SIG-M5 (cell line): ENCODE measurements around the gene MAN2A2.

Source experiments
- DNase-seq: peaks from one replicate; lab custom pipeline; 2025; lab: John Stamatoyannopoulos, UW

MAN2A2 gene

DNA sequence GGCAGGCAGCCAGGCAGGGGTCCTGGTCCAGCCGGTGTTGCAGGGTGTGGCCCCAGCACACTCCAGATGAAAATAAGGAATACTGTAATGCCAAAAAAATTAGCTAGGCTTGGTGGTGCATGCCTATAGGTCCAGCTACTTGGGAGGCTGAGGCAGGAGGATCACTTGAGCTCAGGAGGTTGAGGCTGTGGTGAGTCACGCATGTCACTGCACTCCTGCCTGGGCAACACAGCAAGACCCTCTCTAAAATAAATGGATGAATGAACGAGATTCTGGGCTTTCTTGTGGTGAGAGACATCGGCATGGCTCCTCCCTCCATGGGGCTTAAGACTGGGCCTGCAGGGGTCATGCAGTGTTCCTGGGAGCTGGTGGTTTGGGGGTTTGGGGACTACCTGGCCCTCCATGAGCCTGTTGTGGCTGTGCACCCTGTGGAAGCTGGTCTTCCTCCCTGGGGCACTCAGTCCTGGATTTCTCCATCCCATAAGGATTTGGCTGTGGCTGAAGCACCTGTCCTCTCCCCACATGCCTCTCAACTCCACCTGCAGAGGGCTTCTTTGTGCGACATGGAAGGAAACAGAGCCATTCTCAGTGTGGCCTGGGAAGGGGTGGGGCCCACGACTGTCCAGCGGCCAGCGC lies 44.0 kb downstream of the MAN2A2 start:
- no peak for DNase-seq

DNA sequence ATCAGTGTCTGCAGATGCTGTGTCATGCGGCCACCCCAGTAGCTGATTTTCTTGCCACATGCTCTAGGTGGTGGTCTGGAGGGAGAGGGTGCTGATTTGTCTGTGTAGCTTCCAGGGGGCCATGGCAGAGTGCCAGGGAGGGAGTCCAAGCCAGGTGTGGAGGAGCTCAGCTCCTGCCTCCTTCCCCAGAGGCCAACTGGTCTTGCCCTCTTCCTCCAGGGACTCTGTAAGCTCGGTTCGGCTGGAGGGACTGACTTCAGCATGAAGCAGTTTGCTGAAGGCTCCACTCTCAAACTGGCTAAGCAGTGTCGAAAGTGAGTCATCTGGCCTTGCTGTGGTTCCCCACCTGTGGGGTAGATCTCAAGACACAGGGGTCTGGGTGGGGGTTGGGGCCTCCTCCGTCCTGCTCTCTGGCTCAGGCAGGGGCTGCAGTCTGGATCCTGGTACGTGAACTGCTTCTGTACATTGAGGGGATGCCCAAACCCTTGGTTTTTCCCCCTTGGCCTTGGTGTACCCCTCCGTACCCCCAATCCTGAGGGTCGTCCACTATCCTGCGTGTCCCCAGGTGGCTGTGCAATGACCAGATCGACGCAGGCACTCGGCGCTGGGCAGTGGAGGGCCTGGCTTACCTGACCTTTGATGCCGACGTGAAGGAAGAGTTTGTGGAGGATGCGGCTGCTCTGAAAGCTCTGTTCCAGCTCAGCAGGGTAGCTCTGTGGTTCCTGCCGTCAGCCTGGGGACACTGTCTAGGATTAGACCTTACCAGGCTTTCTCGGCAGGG lies 44.7 kb downstream of the MAN2A2 start:
- DNase-seq: no peak

DNA sequence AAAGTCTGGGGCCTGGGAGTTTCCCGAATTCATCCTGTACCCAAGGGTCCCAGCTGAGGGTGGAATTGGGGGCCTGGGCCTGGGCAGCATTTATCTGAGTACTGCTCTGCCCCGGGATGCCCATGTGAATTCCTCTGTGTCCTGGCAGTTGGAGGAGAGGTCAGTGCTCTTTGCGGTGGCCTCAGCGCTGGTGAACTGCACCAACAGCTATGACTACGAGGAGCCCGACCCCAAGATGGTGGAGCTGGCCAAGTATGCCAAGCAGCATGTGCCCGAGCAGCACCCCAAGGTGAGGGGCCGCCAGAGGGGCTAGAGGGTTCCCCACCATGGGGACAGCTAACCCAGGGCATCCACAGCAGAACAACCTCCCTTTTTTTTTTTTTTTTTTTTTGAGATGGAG lies 45.4 kb downstream of the MAN2A2 start:
- DNase-seq: no peak

DNA sequence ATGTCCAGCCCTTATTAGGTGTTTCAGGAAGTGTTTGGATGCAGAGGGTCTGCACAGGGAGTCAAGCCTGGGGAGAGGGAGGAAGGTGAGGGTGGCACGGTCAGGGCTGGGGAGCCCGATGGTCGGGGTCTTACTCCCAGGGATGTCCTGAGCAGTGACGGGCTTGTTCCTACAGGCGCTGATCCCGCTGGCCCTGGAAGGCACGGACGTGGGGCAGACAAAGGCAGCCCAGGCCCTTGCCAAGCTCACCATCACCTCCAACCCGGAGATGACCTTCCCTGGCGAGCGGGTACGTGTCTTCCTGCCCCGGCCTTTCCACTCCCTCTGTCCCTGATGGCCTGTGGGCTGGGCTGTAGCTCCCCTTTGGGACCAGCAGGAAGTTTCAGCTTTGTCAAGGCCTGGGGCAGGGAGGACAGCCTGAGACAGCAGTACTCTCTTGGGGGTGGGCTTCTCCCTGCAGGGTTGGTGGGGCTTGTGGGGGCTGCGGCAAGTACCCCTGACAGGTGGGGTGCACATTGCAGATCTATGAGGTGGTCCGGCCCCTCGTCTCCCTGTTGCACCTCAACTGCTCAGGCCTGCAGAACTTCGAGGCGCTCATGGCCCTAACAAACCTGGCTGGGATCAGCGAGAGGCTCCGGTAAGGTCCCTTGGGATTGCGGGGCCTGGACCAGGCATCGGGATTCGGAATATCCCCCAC lies 47.0 kb downstream of the MAN2A2 start:
- no peak for DNase-seq

DNA sequence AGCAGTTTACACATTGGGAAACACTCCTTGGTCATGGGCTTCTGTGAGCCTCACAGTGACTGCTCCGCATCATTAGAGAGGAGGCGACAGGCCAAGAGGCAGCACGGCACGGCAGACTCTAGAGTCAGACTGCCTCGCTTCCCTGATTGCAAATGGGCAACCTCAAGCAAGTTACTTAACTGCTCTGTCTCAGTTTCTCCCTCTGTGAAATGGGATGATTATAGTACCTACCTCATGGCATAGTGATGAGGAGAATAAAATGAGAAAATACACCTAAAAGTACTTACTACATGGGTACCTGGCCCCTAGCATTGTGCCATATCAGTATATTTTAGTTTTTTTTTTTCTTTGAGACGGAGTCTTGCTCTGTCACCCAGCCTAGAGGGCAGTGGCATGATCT lies 47.6 kb downstream of the MAN2A2 start:
- no peak for DNase-seq

DNA sequence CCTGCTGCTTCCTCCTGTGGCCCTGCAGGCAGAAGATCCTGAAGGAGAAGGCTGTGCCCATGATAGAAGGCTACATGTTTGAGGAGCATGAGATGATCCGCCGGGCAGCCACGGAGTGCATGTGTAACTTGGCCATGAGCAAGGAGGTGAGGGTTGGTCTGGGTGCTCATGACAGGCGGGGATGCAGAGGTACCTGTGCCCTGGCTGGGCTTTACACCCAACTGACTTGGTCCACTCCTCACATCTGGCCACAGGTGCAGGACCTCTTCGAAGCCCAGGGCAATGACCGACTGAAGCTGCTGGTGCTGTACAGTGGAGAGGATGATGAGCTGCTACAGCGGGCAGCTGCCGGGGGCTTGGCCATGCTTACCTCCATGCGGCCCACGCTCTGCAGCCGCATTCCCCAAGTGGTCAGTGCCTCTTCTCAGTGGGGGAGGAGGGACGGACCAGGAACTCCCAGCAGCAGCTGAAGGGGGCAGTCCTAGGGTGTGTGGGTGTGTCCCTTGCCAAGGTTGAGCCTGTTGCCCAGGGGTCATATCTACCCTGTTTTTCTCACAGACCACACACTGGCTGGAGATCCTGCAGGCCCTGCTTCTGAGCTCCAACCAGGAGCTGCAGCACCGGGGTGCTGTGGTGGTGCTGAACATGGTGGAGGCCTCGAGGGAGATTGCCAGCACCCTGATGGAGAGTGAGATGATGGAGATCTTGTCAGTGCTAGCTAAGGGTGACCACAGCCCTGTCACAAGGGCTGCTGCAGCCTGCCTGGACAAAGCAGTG lies 50.0 kb downstream of the MAN2A2 start:
- no peak for DNase-seq

DNA sequence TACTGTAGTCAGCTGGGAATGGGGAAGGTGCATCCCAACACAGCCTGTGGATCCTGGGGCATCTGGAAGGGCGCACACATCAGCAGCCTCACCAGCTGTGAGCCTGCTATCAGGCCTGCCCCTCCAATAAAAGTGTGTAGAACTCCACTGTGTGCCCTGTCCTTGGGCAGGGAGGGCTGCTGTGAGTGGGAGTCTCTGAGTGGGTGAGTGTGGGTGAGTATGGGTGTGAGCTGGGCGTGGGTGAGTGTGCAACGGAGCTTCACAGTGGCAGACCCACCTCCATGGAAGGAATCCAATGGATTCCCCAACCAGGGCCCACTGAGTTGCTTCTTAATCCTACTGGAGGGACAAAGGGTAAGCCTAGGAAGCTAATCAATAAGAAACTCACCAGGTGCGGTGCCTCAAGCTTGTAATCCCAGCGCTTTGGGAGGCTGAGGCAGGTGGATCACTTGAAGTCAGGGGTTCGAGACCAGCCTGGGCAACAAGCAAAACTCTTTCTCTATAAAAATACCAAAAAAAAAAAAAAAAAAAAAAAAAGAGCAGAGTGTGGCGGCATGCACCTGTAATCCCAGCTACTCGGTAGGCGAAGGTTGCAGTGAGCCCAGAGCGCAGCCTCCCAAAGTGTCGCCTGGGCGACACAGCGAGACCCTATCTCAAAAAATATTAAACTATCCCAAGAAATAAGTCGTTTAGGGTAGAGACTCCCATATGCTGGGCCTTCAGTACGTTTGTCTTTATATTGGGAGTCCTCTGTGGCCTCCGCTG lies 51.0 kb downstream of the MAN2A2 start:
- no peak for DNase-seq

DNA sequence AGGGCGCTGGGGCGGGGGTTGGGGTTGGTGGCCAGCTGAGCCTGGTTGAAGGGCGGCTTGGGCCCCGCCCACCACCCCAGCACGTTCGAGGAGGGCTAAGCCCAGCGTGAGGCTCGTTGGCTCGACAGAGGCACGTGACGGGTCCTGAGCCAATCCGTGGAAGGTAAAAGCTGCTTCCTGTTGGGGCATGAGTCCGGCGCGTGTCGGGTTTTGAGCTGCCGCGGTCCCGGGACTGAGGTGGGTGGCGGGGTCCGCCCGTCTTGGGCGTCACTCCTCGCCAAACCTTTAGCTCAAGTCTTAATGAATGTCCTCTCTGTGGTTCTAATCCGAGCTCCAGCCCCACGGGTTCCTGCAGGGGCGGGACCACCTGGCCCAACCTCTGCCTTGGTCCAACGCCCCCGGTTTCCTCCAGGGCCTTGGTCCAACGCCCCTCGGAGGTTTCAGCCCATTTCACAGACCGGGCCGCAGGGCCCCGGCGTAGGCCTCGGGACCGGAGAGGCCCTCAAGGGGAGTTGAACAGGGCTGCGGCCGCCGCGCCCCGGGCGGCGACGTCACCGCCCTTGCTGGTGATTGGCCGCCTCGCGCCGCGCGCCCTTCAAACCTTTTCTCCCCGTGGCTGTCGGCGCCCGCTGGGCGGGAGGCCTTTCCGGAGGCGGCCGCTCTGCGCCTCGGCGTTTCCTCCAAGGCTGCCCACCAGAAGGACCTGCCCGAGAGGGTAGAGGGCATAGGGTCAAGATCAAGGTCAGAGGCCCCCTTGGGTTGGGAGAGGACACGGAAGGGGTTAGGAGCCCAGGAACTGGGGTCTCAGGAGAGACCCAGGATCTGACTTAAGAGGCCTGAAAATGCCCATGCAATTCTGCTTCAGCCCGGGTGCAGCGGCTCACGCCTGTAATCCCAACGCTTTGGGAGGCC lies 51.9 kb downstream of the MAN2A2 start, which contains the start of gene RCCD1:
Gene RCCD1, plus strand, starts transcription at position 173 of the 912 bp plus-strand sequence. CDS start 1,851 bp downstream, outside the sequence.
- DNase-seq: peak; percentile 68

DNA sequence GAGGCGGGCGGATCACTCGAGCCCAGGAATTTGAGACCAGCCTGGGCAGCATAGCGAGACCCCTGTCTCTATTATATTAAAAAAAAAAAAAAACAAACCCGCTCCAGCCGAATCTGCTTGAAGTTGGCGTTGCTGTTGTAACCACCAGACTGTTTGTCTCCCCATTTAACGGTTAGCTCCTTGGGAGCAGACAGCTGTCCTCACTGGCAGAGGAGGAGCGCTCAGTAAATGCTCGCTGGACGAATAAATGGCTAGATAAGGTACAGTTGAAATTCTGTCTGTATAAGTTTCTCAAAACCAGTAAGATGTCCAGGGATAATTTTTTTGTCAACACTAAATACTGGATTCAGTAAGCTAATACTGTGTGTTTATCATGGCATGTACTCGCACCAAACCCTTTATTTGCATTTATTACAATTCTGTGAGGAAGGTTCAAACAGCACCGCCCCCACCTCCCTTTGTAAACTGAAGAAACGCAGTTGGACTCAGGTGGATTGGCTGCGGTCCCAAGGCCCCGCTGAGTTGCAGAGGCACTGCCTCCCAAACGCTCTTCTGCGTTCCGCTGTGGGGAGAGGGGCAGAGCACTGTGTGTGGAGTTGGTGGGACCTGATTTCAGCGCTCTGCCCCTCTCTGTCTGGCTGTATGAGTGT lies 52.6 kb downstream of the MAN2A2 start:
- no peak for DNase-seq

DNA sequence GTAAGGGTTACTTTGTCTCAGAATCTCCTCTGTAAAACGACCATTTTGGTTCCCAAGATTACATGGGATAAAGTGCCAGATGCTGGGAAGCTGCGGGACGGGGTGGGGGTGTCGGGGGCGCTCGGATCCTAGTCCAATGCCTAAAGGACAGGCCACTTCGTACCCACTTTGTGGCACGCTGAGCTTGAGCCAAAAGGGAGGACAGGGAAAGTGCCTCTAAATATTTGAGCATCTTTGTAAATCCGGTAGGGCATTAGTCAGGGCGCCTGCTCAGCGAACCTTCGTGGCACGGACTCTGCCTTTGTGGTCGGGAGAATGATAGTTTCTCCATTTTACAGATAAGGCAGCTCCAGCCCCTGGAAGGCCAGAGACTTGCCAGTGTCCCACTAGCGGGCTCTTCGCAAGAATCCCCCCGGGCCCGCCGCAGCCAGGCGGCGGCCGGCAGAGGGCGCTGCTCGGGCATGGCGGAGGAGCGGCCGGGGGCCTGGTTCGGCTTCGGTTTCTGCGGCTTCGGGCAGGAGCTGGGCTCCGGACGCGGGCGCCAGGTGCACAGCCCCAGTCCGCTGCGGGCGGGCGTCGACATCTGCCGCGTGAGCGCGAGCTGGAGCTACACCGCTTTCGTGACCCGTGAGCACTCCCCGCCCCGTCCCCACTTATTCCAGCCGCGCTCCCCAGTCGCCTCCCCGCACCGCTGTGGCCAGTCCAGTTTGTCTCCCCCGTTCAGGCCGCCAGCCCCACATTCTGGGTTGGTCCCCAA lies 53.4 kb downstream of the MAN2A2 start:
- DNase-seq: no peak

DNA sequence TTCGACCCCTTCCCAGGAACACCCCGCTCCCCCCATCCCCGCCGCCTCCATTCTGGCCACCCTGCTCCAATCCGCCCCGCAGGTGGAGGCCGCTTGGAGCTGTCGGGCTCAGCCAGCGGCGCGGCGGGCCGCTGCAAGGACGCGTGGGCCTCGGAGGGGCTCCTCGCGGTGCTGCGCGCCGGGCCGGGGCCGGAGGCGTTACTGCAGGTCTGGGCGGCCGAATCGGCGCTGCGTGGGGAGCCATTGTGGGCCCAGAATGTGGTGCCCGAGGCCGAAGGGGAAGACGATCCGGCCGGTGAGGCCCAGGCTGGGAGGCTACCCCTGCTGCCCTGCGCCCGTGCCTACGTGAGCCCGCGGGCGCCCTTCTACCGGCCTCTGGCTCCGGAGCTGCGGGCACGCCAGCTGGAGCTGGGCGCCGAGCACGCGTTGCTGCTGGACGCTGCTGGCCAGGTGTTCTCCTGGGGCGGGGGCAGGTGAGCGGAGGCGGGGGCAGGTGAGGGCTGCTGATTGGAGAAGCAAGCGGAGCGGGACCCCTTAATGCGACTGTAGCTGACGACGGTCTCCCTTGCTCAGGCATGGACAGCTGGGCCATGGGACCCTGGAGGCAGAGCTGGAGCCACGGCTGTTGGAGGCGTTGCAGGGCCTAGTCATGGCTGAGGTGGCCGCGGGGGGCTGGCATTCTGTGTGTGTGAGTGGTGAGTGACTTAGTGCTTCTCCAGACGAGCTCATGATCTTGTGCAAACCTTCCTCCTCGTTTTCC lies 54.1 kb downstream of the MAN2A2 start:
- DNase-seq: no peak

DNA sequence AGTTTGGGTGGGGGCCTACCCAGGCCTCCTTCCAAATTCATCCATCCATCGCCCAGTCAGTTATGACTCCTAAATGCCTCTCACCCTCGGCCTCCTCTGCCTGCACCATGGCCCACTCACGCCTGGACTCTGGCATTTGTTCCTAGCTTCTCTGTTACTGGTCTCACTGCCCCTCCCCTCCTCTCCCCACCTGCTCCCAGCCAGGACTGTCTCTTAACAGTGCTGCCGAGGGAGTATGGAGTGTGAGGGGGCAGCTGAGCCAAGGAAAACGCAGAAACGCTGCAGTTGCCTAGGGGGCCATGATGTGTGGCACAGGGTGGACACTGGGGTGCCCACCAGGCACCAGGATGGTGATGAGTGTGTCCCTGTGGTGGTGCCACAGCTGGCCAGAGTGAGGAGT lies 54.7 kb downstream of the MAN2A2 start:
- no peak for DNase-seq

DNA sequence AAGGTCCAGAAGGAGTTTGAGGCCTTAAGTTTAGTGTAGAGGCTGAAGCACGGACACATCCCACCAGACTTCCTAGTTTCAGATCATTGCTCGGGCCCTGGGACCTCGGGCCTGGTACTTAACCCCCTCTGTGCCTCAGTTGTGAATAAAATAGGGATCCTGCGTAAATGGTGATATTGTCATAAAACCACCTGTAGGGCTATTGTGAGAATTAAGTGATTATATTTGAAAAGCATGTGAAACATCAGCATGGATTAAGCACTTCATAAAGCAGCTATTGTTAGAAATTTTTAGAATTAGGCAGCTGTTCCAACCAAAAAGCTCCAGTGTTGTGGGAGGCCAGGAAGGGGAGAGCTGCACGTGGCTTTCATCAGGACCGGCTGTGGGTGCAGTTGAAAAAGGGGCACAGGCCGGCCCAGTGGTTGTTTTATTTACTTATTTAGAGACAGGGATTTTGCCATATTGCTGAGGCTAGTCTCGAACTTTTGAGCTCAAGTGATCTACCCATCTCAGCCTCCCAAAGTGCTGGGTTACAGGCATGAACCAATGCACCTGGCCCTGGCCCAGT lies 56.0 kb downstream of the MAN2A2 start:
- DNase-seq: no peak

DNA sequence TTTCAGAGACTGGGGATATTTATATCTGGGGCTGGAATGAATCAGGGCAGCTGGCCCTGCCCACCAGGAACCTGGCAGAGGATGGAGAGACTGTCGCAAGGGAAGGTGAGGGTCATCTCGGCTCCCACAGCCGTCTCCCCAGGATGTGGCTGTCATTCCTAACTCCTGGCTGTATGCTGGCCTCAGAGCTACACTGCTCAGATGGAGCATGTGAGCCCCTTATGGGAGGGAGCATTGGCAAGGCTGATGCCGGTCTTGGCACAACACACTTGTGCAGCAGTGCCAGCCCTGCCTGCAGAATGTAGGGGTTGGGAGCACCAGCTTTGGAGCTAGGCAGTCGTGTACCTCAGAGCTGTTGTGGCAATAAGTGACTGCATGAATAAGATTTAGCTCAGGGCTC lies 56.8 kb downstream of the MAN2A2 start:
- no peak for DNase-seq

DNA sequence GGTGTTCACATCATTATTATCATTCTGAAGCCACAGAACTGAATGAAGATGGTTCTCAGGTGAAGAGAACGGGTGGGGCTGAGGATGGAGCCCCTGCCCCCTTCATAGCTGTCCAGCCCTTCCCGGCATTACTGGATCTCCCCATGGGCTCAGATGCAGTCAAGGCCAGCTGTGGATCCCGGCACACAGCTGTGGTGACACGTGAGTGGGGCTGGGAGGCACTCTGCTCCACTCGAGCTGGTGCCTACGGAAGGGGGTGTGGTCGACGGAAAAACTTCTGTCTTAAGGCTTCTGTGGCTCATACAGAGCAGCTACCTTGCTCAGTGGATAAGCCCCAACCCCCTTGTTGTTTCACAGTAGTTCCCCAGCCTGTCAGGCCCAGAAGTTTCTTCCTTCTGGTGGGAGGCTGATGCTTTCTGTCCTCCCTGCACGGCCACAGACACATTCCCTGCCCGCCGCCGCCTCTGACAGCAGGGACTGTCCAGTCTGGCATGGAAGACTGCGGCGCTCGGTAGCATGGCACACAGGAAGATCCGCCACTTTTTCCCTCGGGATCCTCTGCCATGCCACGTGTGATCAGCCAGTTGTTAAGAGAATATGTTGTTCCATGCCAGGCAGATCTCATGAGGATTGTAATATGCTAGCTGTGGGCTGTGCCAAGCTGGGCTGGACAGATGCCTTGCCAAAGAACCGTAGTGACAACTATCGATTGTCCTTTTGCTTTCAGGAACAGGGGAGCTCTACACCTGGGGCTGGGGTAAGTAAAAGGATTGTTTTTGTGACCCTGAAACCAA lies 57.4 kb downstream of the MAN2A2 start:
- no peak for DNase-seq

DNA sequence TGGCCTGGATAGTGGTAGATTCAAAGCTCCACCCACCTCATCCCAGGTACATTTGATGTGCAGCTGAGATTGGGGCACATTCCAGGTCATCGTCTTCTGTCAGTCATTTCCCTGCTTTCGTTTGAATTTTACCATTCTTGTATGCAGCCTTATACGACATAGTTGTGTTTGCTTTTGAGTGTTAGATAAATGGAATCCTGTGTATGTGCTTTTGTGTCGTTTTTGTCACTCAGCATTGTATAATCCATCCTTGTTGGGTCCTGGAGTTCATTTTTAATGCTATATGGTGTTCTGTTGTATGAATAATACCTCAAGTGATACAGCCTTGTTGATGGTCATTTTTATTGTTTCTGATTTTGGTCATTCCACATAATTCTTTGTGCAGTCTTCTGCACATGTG lies 58.9 kb downstream of the MAN2A2 start:
- no peak for DNase-seq

DNA sequence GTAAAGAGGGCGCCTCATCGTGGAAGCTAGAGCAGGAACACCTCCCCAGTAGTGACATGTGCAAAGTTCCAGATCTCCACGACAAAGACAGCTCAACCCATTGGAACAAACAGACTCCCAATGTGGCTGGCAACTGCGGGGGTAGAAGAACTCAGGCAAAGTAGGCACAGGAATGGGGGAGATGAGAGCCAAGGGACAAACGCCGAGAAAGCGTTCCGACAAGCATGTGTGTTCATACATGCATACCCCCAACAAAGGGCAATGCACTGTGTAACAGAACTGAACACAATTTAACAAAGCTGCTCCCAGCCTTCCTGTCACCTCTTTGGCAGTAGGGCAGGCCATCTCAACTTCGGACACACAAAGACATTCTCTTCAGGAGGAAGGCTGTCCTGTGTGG lies 63.2 kb downstream of the MAN2A2 start:
- no peak for DNase-seq
